Loucy (cell line): ENCODE data around the gene NANOGP8.

ENCODE experiments used
- H2AFZ ChIP-seq: fragments of 200-600 bp; sonication (generic); 2 replicates; pipeline ENCODE4 v1.6.0; 2016; ENCODE audit warnings: antibody characterized with exemption, mild to moderate bottlenecking, low read length, moderate library complexity
- H3F3A ChIP-seq: fragments of 200-600 bp; 2 replicates; pipeline ENCODE4 v1.6.0; 2016; ENCODE audit warnings: antibody characterized with exemption, low read depth, mild to moderate bottlenecking
- H3K27me3 ChIP-seq: fragments of 200-600 bp; sonication (generic); 2 replicates; pipeline ENCODE4 v1.6.1; 2014; ENCODE audit warnings: low read length, mild to moderate bottlenecking; ENCODE audit not compliant: insufficient read depth, poor library complexity, severe bottlenecking
- H3K36me3 ChIP-seq: fragments of 200-600 bp; sonication (generic); 2 replicates; pipeline ENCODE4 v1.6.1; 2016; ENCODE audit warnings: low read length; ENCODE audit not compliant: insufficient read depth
- H3K4me1 ChIP-seq: fragments of 200-600 bp; sonication (generic); 2 replicates; pipeline ENCODE4 v1.5.1; 2014; ENCODE audit warnings: low read length, mild to moderate bottlenecking; ENCODE audit not compliant: insufficient read depth, poor library complexity, severe bottlenecking
- H3K4me2 ChIP-seq: fragments of 200-600 bp; sonication (generic); 2 replicates; pipeline ENCODE4 v1.6.0; 2014; ENCODE audit warnings: antibody characterized with exemption, low read length, low read depth, mild to moderate bottlenecking; ENCODE audit not compliant: poor library complexity, severe bottlenecking
- H3K4me3 ChIP-seq: fragments of 200-600 bp; sonication (generic); 2 replicates; pipeline ENCODE4 v1.5.1; 2014; ENCODE audit warnings: low read length, mild to moderate bottlenecking, mixed read lengths; ENCODE audit not compliant: poor library complexity, severe bottlenecking
- H3K79me2 ChIP-seq: fragments of 200-600 bp; sonication (generic); 2 replicates; pipeline ENCODE4 v1.6.1; 2014; ENCODE audit warnings: low read length; ENCODE audit not compliant: insufficient read depth
- H3K9ac ChIP-seq: fragments of 200-600 bp; sonication (generic); 2 replicates; pipeline ENCODE4 v1.6.0; 2014; ENCODE audit warnings: mild to moderate bottlenecking, low read depth, low read length, moderate library complexity; ENCODE audit not compliant: poor library complexity, severe bottlenecking
- H3K9me2 ChIP-seq: fragments of 200-600 bp; sonication (generic); replicated peaks from 2 replicates; pipeline ENCODE4 v1.6.1; 2016; ENCODE audit warnings: low read depth, low read length, mixed read lengths
- H3K9me3 ChIP-seq: fragments of 200-600 bp; sonication (generic); 2 replicates; pipeline ENCODE4 v1.6.1; 2014; ENCODE audit warnings: mild to moderate bottlenecking, antibody characterized with exemption, low read length, low read depth; ENCODE audit not compliant: insufficient read depth
- H4K20me1 ChIP-seq: fragments of 200-600 bp; sonication (generic); 2 replicates; pipeline ENCODE4 v1.6.0; 2014; ENCODE audit warnings: antibody characterized with exemption, low read length, mild to moderate bottlenecking; ENCODE audit not compliant: insufficient read depth, poor library complexity, severe bottlenecking
- CTCF ChIP-seq: fragments of 200-600 bp; sonication (generic); conservative IDR thresholded peaks from 2 replicates; pipeline ENCODE4 v1.5.1; 2014; ENCODE audit warnings: mild to moderate bottlenecking, antibody characterized with exemption, low read length
- EZH2phosphoT487 ChIP-seq: fragments of 200-600 bp; IDR thresholded peaks from 2 replicates; pipeline ENCODE4 v1.6.1; 2018; ENCODE audit warnings: antibody characterized with exemption, mild to moderate bottlenecking, moderate library complexity, borderline replicate concordance

NANOGP8 gene

GRCh38 chr15:35098737-35099136, 13.6 kb upstream of the NANOGP8 start:
- 0 out of 2 replicates have a peak, but pooled peaks cover 6% of the 10 kb centered on the region for H3K9me2 ChIP-seq
- no peaks in the 10 kb centered on the region for H3K36me3 ChIP-seq
- H3K4me2 ChIP-seq, result no peak overlapping the region
- no peaks in the 10 kb centered on the region for H3K9me3 ChIP-seq
- no peak overlapping the region for H3K9ac ChIP-seq
- H3K4me3 ChIP-seq, result no peak overlapping the region
- no peaks in the 10 kb centered on the region for H3K4me1 ChIP-seq
- no peaks in the 10 kb centered on the region for H3K27me3 ChIP-seq
- no peaks in the 10 kb centered on the region for H3K79me2 ChIP-seq
- no peaks in the 10 kb centered on the region for H3F3A ChIP-seq
- no peak for TF ChIP-seq EZH2phosphoT487
- TF ChIP-seq CTCF, result no peak
- H4K20me1 ChIP-seq, result no peaks in the 10 kb centered on the region
- H2AFZ ChIP-seq, result no peak overlapping the region

GRCh38 chr15:35095941-35096340, 10.8 kb upstream of the NANOGP8 start:
- Histone ChIP-seq H3K9ac (no peak overlapping the region), H2AFZ (no peak overlapping the region), H3K4me2 (no peak overlapping the region), H4K20me1 (no peaks in the 10 kb centered on the region), H3K27me3 (no peaks in the 10 kb centered on the region), H3K36me3 (no peaks in the 10 kb centered on the region), H3K9me3 (no peaks in the 10 kb centered on the region), H3K79me2 (no peaks in the 10 kb centered on the region), H3F3A (no peaks in the 10 kb centered on the region), H3K4me3 (no peak overlapping the region), H3K9me2 (0 out of 2 replicates have a peak, but pooled peaks cover 6% of the 10 kb centered on the region), H3K4me1 (no peaks in the 10 kb centered on the region)
- TF ChIP-seq CTCF, result no peak
- TF ChIP-seq EZH2phosphoT487, result no peak

- TF ChIP-seq CTCF (no peak), EZH2phosphoT487 (no peak)
- no peaks in the 10 kb centered on the region for H3K4me1 ChIP-seq
- H3K9me2 ChIP-seq, result no peaks in the 10 kb centered on the region
- H3F3A ChIP-seq, result no peaks in the 10 kb centered on the region
- no peaks in the 10 kb centered on the region for H3K27me3 ChIP-seq
- no peak overlapping the region for H3K4me3 ChIP-seq
- no peaks in the 10 kb centered on the region for H4K20me1 ChIP-seq
- H3K9me3 ChIP-seq, result no peaks in the 10 kb centered on the region
- H3K36me3 ChIP-seq, result no peaks in the 10 kb centered on the region
- no peak overlapping the region for H3K9ac ChIP-seq
- H2AFZ ChIP-seq, result no peak overlapping the region
- no peaks in the 10 kb centered on the region for H3K79me2 ChIP-seq
- no peak overlapping the region for H3K4me2 ChIP-seq
Measured at GRCh38 chr15:35092846-35093245, 7.8 kb upstream of the NANOGP8 start.
